Renal pelvis (tissue), 4 donors: ENCODE measurements around the gene ARRB2. TPM values are rescaled to one million over a fixed set of nuclear protein-coding genes. Genes with fewer than 3 reads are reported as not detected.

Experiments
- DNase-seq: peaks from one replicate; pipeline ENCODE4 v3.0.0-alpha.2; 2013
- polyA plus RNA-seq, 3 donors: library from polyadenylated mRNA; unstranded; fragments of 120-200 nt; gene quantifications; one replicate each; pipeline ENCODE4 v1.2.1, GENCODE V29; 2013; ENCODE audit not compliant: insufficient read length in 3 of 3

Gene ARRB2
- polyA plus RNA-seq, 3 donors, result 32.8 to 36.6 (median 36.5) TPM

DNA sequence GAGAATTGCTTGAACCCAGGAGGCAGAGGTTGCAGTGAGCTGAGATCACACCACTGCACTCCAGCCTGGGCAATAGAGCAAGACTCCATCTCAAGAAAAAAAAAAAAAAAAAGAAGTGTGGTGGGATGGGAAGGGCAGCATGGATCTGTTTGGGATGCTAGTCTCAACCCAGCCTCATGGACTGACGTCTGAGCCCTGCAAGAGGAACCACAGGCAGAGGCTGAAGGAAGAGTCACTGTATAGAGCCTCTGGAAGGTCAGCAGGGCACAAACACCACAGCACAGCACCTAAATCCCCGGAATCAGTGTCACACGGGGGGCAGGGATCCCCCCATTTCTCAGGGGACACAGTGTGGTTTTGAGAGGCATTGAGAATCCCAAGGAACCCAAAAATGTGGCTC is 40.2 kb downstream of the ARRB2 start:
- no peak for DNase-seq

DNA sequence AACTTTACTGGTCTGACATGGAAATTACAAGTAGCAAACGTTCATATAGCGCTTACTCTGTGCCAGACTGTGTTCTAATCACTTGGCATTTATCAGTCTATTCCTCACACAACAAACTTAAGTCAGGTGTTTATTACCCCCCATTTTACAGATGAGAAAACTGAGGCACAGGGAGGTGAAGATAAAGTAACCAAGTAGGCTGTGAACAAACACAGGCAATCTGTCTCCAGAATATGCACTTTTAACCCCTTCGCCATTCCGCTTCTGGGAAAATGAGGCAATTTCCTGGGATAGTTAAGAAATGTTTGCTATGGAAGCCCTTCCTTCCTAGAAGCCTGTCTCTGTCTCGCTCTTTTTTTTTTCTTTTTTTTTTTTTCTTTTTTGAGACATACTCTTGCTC is 41.5 kb downstream of the ARRB2 start:
- DNase-seq, result no peak

DNA sequence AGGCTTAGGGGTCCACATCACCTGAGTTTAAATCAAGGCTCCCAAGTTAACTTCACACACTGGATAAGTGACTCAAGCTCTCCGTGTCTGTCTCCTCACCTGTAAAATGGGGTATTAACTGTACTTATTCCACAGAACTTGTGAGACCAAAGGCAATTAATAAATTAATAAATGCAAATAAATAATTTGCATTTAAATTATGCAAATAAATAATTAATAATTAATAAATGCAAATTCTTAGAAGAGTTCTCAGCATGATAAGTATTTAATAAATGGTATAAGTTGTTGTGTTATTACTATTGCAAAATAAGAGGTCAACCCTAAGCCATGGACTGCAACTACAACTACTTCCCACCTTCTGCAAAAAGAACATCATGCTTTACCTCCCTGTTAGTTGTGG is 43.0 kb downstream of the ARRB2 start:
- no peak for DNase-seq

DNA sequence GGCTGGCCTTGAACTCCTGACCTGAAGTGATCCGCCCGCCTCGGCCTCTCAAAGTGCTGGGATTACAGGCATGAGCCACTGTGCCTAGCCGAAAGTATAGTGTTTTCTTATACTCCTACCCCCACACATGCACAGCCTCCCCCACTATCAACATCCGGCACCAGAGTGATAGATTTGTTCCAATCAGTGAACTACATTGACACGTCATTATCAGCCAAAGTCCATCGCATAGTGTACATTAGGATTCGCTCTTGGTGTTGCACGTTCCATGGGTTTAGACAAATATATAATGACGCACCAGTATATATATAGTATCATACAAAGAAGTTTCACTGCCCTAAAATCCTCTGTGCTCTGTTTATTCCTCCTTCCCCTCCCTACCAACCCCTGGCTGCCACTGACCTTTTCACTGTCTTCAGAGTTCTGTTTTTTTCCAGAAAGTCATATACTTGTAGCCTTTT is 49.4 kb downstream of the ARRB2 start:
- no peak for DNase-seq

DNA sequence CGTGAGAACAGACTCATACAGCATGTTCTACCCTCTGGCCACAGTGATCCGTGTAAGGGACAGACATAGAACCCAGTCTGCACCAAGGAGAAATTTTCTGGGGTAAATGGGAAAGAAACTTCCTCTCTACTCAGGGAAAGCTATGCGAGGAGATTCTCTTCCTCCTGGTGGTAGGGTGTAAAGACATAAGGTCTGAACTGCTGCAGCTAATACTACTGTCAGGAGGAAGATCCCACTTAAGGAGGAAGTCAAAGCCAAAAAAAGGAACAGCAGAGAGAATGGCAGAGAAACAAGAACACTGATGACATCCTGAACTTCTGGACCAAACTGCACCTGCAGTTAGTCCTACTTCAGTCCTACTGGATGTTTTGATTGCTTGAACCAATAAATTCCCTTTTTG is 54.2 kb downstream of the ARRB2 start:
- DNase-seq, result no peak

DNA sequence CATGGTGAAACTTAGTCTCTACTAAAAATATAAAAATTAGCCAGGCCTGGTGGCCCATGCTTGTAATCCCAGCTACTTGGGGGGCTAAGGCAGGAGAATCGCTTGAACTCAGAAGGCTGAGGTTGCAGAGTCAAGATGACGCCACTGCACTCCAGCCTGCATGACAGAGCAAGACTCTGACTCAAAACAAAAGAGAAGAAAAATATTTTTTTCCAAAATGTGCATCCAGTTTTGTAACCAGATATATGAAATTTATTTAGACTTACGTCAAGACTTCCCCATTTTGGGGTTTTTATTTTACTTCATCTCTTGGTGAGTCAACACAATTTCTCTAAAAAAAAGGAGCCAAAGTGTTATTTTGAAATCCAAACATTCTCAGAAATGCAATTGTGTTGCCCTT is 55.8 kb downstream of the ARRB2 start:
- DNase-seq, result no peak

DNA sequence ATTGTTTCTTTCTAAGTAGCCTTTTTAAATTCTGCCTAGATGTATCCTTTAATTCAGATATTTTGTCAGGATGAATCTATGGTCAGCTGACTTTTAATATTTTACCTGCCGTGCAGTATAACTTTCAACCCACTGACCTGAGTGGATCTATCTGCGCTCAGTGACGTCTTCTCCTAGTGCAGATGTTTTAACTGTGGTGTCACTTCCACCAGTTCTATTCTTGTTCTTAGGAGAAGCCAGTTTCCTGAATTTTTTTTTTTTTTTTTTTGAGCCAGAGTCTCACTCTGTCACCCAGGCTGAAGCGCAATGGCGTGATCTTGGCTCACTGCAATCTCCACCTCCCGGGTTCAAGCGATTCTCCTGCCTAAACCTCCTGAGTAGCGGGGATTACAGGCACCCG is 56.3 kb downstream of the ARRB2 start:
- DNase-seq, result no peak

DNA sequence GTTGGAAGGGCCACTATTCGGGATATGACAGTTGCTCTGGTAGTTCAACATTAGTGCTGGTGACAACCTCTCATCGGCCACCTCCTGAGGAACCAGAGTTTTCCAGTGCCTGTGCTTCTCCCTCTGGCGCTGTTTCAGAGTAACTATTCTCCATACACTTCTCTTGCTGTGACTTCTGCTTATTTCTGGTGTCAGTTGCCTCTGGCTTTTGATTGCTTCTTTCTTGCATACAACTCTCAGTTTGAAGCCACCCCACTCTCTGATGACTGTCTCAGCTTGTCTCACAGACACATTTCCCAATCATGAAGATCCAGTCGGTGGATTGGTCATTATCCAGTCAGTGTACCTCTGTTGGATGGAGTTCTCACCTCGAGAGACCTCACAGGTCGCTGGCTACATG is 57.9 kb downstream of the ARRB2 start:
- DNase-seq, result no peak

DNA sequence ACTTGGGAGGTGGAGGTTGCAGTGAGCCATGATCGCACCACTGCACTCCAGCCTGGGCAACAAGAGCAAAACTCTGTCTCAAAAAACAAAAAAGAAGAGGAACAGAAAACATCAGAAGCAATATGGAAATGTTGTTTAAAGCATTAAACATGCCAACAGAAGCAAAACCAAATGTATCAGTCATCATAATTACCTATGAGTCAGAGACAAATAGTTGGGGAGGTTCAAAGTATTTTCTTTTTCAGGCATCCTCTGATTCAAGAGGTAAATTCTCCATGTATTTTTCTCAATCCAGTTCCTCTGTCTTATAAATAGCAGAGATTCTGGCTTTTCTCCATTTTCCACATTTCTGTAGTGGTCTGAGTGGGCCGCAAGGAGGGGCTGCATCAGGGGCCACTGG is 59.2 kb downstream of the ARRB2 start:
- DNase-seq, result no peak

Other genes with a start within 250 kb of the ARRB2 start
- 10 to 100 TPM; 44.2 to 53.6 (median 48.2) TPM for gene SPNS2, start 211.8 kb upstream of the ARRB2 start, polyA plus RNA-seq
- gene MYBBP1A, start 155.2 kb upstream of the ARRB2 start, polyA plus RNA-seq, result 10 to 100 TPM; 44.5 to 48.2 (median 45.1) TPM
- 1 to 10 TPM; 8.2 to 9.5 (median 8.3) TPM for gene GGT6, start 150.1 kb upstream of the ARRB2 start, polyA plus RNA-seq
- 10 to 100 TPM; 67.4 to 70.0 (median 67.8) TPM for gene SMTNL2, start 126.1 kb upstream of the ARRB2 start, polyA plus RNA-seq
- gene ALOX15, start 69.0 kb upstream of the ARRB2 start, polyA plus RNA-seq, result under 1 TPM; 0.22 to 0.56 (median 0.47) TPM
- 10 to 100 TPM; 50.9 to 56.5 (median 51.3) TPM for gene PELP1, start 6.5 kb upstream of the ARRB2 start, polyA plus RNA-seq
- gene MED11, start 20.8 kb downstream of the ARRB2 start, polyA plus RNA-seq, result 10 to 100 TPM; 27.3 to 29.7 (median 27.6) TPM
- 1 to 10 TPM in 1 of 3 donors, under 1 TPM in 2; 0.37 to 1.0 (median 0.58) TPM for gene ZMYND15, start 29.2 kb downstream of the ARRB2 start, polyA plus RNA-seq
- 10 to 100 TPM; 10.2 to 16.1 (median 14.1) TPM for gene CXCL16, start 29.3 kb downstream of the ARRB2 start, polyA plus RNA-seq
- gene TM4SF5, start 61.3 kb downstream of the ARRB2 start, polyA plus RNA-seq, result 1 to 10 TPM; 2.4 to 3.7 (median 2.5) TPM
- under 1 TPM; 0.39 to 0.74 (median 0.65) TPM for gene VMO1, start 75.7 kb downstream of the ARRB2 start, polyA plus RNA-seq
- gene GLTPD2, start 78.3 kb downstream of the ARRB2 start, polyA plus RNA-seq, result 10 to 100 TPM; 10.7 to 14.5 (median 12.5) TPM
- gene PSMB6, start 85.5 kb downstream of the ARRB2 start, polyA plus RNA-seq, result 100 to 1,000 TPM; 130 to 146 (median 145) TPM
- gene PLD2, start 96.5 kb downstream of the ARRB2 start, polyA plus RNA-seq, result 10 to 100 TPM; 35.1 to 53.7 (median 45.2) TPM
- 10 to 100 TPM; 51.2 to 70.4 (median 69.7) TPM for gene MINK1, start 122.7 kb downstream of the ARRB2 start, polyA plus RNA-seq
- gene C17orf107, start 188.9 kb downstream of the ARRB2 start, polyA plus RNA-seq, result 1 to 10 TPM; 1.6 to 2.1 (median 1.8) TPM
- 1 to 10 TPM; 1.1 to 2.7 (median 1.4) TPM for gene CHRNE, start 192.5 kb downstream of the ARRB2 start, polyA plus RNA-seq
- 1 to 10 TPM; 2.1 to 2.7 (median 2.6) TPM for gene GP1BA, start 221.6 kb downstream of the ARRB2 start, polyA plus RNA-seq
- gene SLC25A11, start 229.4 kb downstream of the ARRB2 start, polyA plus RNA-seq, result 10 to 100 TPM; 77.1 to 93.9 (median 85.5) TPM
- gene RNF167, start 229.6 kb downstream of the ARRB2 start, polyA plus RNA-seq, result 100 to 1,000 TPM; 129 to 146 (median 134) TPM
- 100 to 1,000 TPM; 401 to 502 (median 460) TPM for gene PFN1, start 237.9 kb downstream of the ARRB2 start, polyA plus RNA-seq
- gene ENO3, start 240.5 kb downstream of the ARRB2 start, polyA plus RNA-seq, result 10 to 100 TPM; 26.2 to 30.9 (median 28.9) TPM